GM23338 (cell line): ENCODE measurements around the gene SPG7. TPM values are rescaled to one million over a fixed set of nuclear protein-coding genes. Genes with fewer than 3 reads are reported as not detected.

Experiments used
- ATAC-seq: fragments of 200-7000 bp; cut with Tn5 transposase; 3 replicates; pipeline ENCODE4 v1.9.1; 2020
- DNase-seq: peaks from one replicate; pipeline ENCODE4 v3.0.0-alpha.2; 2015; ENCODE audit warnings: low spot score
- H2AFZ ChIP-seq: fragments of 200-600 bp; sonication (generic); 2 replicates; pipeline ENCODE4 v1.8.0; 2016; ENCODE audit warnings: antibody characterized with exemption, mild to moderate bottlenecking, moderate library complexity
- H3F3A ChIP-seq: fragments of 200-600 bp; sonication (generic); replicated peaks from 2 replicates; pipeline ENCODE4 v1.8.0; 2017; ENCODE audit warnings: antibody characterized with exemption, mixed run types, low read depth
- H3K27ac ChIP-seq: fragments of 200-600 bp; sonication (generic); 2 replicates; pipeline ENCODE4 v1.6.1; 2016; ENCODE audit warnings: low read depth
- H3K27me3 ChIP-seq: fragments of 200-600 bp; sonication (generic); 2 replicates; pipeline ENCODE4 v1.8.0; 2016; ENCODE audit warnings: mild to moderate bottlenecking, mixed run types, moderate library complexity; ENCODE audit not compliant: insufficient read depth
- H3K36me3 ChIP-seq: fragments of 200-600 bp; sonication (generic); 2 replicates; pipeline ENCODE4 v1.8.0; 2016; ENCODE audit warnings: mild to moderate bottlenecking; ENCODE audit not compliant: insufficient read depth
- H3K4me1 ChIP-seq: fragments of 200-600 bp; sonication (generic); 2 replicates; pipeline ENCODE4 v1.8.0; 2016; ENCODE audit warnings: mild to moderate bottlenecking, moderate library complexity; ENCODE audit not compliant: insufficient read depth
- H3K4me2 ChIP-seq: fragments of 200-600 bp; sonication (generic); 2 replicates; pipeline ENCODE4 v1.7.1; 2017; ENCODE audit warnings: mixed run types
- H3K4me3 ChIP-seq: fragments of 200-600 bp; sonication (generic); 2 replicates; pipeline ENCODE4 v1.6.1; 2016; ENCODE audit warnings: mixed run types
- H3K79me2 ChIP-seq: fragments of 200-600 bp; sonication (generic); replicated peaks from 2 replicates; pipeline ENCODE4 v1.8.0; 2017; ENCODE audit warnings: mild to moderate bottlenecking; ENCODE audit not compliant: insufficient read depth
- H3K9me2 ChIP-seq: fragments of 200-600 bp; sonication (generic); 2 replicates; pipeline ENCODE4 v1.8.0; 2017; ENCODE audit not compliant: insufficient read depth
- H4K20me1 ChIP-seq: fragments of 200-600 bp; sonication (generic); replicated peaks from 2 replicates; pipeline ENCODE4 v1.8.0; 2017; ENCODE audit warnings: mild to moderate bottlenecking; ENCODE audit not compliant: insufficient read depth
- H3K27ac Mint-ChIP-seq: 2 replicates; pipeline ENCODE4 v1.8.0; 2020; ENCODE audit warnings: inconsistent platforms, mild to moderate bottlenecking, moderate library complexity, mixed read lengths
- H3K27me3 Mint-ChIP-seq: 3 replicates; pipeline ENCODE4 v1.8.0; 2022; ENCODE audit warnings: low read depth, mild to moderate bottlenecking, moderate library complexity, mixed read lengths, inconsistent platforms; ENCODE audit not compliant: insufficient read depth, poor library complexity
- H3K36me3 Mint-ChIP-seq: 3 replicates; pipeline ENCODE4 v1.8.0; 2021; ENCODE audit warnings: low read depth, mild to moderate bottlenecking, inconsistent platforms, moderate library complexity, mixed read lengths
- H3K4me1 Mint-ChIP-seq: 3 replicates; pipeline ENCODE4 v1.8.0; 2020; ENCODE audit warnings: mild to moderate bottlenecking, inconsistent platforms, mixed read lengths
- H3K4me3 Mint-ChIP-seq: 3 replicates; pipeline ENCODE4 v1.8.0; 2021; ENCODE audit warnings: moderate library complexity, mild to moderate bottlenecking, inconsistent platforms, mixed read lengths
- H3K9me3 Mint-ChIP-seq: 3 replicates; pipeline ENCODE4 v1.8.0; 2020; ENCODE audit warnings: moderate library complexity, mild to moderate bottlenecking, inconsistent platforms, mixed read lengths
- CREB1 ChIP-seq: fragments of 250-450 bp; sonication (Bioruptor Pico); IDR thresholded peaks from 2 replicates; pipeline ENCODE4 v1.5.0; 2020; ENCODE audit warnings: low read depth, mild to moderate bottlenecking, moderate library complexity
- CTCF ChIP-seq, 2 experiments: fragments of 200-600 bp in 1 of 2; sonication (generic) in 1 of 2; conservative IDR thresholded peaks; 2 replicates each; pipeline versions ENCODE4 v1.5.1 to v1.6.1; 2016 to 2017; ENCODE audit warnings: antibody characterized with exemption in 2 of 2, low read depth in 2 of 2, mild to moderate bottlenecking in 2 of 2, moderate library complexity in 1 of 2
- EZH2 ChIP-seq: fragments of 200-600 bp; sonication (generic); IDR thresholded peaks from one replicate; pipeline ENCODE4 v1.8.0; 2017; ENCODE audit warnings: antibody characterized with exemption, mild to moderate bottlenecking, low read depth; ENCODE audit not compliant: unreplicated experiment
- EZH2phosphoT487 ChIP-seq: fragments of 200-600 bp; sonication (generic); IDR thresholded peaks from one replicate; pipeline ENCODE4 v1.8.1; 2018; ENCODE audit warnings: antibody characterized with exemption; ENCODE audit not compliant: unreplicated experiment
- JUNB ChIP-seq: IDR thresholded peaks from one replicate; pipeline ENCODE4 v1.6.1; 2016; ENCODE audit warnings: antibody characterized with exemption; ENCODE audit not compliant: unreplicated experiment
- NANOG ChIP-seq: IDR thresholded peaks from 2 replicates; pipeline ENCODE4 v1.6.1; 2016; ENCODE audit warnings: antibody characterized with exemption, borderline replicate concordance
- POLR2AphosphoS5 ChIP-seq: IDR thresholded peaks from 2 replicates; pipeline ENCODE4 v1.6.1; 2016; ENCODE audit warnings: antibody characterized with exemption, low read depth
- STAT1 ChIP-seq: IDR thresholded peaks from one replicate; pipeline ENCODE4 v1.6.1; 2016; ENCODE audit warnings: antibody characterized with exemption; ENCODE audit not compliant: unreplicated experiment
- ZNF114 ChIP-seq: fragments of 250-450 bp; sonication (Bioruptor Pico); IDR thresholded peaks from 2 replicates; pipeline ENCODE4 v1.5.0; 2020; ENCODE audit warnings: mild to moderate bottlenecking, moderate library complexity
- ZNF331 ChIP-seq: fragments of 250-450 bp; sonication (Bioruptor Pico); IDR thresholded peaks from 2 replicates; pipeline ENCODE4 v1.5.0; 2020; ENCODE audit warnings: low read depth, mild to moderate bottlenecking, moderate library complexity
- polyA plus RNA-seq: library from polyadenylated mRNA; unstranded; fragments of >200 nt; fragmentation: Nextera tagmentation; extraction: Ambion mirVana; gene quantifications from 2 replicates; pipeline ENCODE4 v1.2.1, GENCODE V29; 2016
- total RNA-seq: library from RNA; depleted of rRNA; stranded (reverse); fragments of >200 nt; shearing (Covaris generic); gene quantifications from 2 replicates; pipeline ENCODE4 v1.2.3, GENCODE V29; 2014
- TF ChIP-seq, protein P1 (sequence below): IDR thresholded peaks from one replicate; pipeline ENCODE4 v1.6.1; 2018; ENCODE audit warnings: antibody characterized with exemption; ENCODE audit not compliant: unreplicated experiment
- TF ChIP-seq, protein P2 (sequence below): IDR thresholded peaks from 2 replicates; pipeline ENCODE4 v1.6.1; 2016; ENCODE audit warnings: antibody characterized with exemption

Gene SPG7
- total and polyA plus RNA-seq, 2 experiments from 2014 or later = 77.1 to 267 TPM

DNA sequence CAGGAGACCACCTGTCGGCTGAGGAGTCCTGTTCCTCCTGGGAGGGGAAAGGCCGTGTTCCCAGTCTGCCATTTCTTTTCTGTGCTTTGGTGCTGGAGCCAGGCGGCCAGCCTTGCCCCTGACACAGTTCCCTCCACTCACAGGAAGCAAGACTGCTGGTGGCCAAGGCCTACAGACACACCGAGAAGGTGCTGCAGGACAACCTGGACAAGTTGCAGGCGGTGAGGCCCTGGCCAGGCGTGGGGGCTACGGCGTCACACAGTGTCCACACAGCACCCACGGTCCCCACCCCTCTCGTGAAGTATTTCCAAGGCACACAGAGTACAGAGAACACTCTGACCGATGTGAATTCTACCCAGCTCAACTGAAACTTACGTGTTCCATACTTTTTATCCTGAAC, 46.1 kb downstream of the SPG7 start:
- Histone ChIP-seq H2AFZ (no peak overlapping the region), H4K20me1 (no peaks in the 10 kb centered on the region; the same call in 1 of the 2 replicates), H3K4me1 (no peaks in the 10 kb centered on the region), H3K79me2 (no peaks in the 10 kb centered on the region), H3K4me3 (no peak overlapping the region), H3K9me2 (no peaks in the 10 kb centered on the region), H3K27me3 (no peaks in the 10 kb centered on the region), H3K36me3 (peaks cover 12% of the 10 kb centered on the region; the same call in 1 of the 2 replicates), H3F3A (peaks cover 34% of the 10 kb centered on the region), H3K4me2 (no peak overlapping the region), H3K27ac (no peak overlapping the region)
- Mint-ChIP-seq H3K4me3 (no peak overlapping the region), H3K27me3 (peaks cover 6% of the 10 kb centered on the region), H3K36me3 (peaks cover 63% of the 10 kb centered on the region), H3K4me1 (peaks cover 2% of the 10 kb centered on the region; the same call in 1 of the 3 replicates), H3K27ac (no peak overlapping the region), H3K9me3 (no peaks in the 10 kb centered on the region)
- ATAC-seq = no peak
- TF ChIP-seq NANOG (no peak), CTCF (conservative IDR thresholded peaks at IDR 0.05; ENCODE audit: low read depth in 2 of 2) (no peak), ZNF114 (CRISPR knock-in tag) (no peak), STAT1 (no peak), EZH2phosphoT487 (no peak), EZH2 (no peak), ZNF331 (CRISPR knock-in tag) (no peak), CREB1 (CRISPR knock-in tag) (no peak), POLR2AphosphoS5 (no peak)
- TF ChIP-seq, protein P1, sequence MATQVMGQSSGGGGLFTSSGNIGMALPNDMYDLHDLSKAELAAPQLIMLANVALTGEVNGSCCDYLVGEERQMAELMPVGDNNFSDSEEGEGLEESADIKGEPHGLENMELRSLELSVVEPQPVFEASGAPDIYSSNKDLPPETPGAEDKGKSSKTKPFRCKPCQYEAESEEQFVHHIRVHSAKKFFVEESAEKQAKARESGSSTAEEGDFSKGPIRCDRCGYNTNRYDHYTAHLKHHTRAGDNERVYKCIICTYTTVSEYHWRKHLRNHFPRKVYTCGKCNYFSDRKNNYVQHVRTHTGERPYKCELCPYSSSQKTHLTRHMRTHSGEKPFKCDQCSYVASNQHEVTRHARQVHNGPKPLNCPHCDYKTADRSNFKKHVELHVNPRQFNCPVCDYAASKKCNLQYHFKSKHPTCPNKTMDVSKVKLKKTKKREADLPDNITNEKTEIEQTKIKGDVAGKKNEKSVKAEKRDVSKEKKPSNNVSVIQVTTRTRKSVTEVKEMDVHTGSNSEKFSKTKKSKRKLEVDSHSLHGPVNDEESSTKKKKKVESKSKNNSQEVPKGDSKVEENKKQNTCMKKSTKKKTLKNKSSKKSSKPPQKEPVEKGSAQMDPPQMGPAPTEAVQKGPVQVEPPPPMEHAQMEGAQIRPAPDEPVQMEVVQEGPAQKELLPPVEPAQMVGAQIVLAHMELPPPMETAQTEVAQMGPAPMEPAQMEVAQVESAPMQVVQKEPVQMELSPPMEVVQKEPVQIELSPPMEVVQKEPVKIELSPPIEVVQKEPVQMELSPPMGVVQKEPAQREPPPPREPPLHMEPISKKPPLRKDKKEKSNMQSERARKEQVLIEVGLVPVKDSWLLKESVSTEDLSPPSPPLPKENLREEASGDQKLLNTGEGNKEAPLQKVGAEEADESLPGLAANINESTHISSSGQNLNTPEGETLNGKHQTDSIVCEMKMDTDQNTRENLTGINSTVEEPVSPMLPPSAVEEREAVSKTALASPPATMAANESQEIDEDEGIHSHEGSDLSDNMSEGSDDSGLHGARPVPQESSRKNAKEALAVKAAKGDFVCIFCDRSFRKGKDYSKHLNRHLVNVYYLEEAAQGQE = no peak
- no peak for DNase-seq

DNA sequence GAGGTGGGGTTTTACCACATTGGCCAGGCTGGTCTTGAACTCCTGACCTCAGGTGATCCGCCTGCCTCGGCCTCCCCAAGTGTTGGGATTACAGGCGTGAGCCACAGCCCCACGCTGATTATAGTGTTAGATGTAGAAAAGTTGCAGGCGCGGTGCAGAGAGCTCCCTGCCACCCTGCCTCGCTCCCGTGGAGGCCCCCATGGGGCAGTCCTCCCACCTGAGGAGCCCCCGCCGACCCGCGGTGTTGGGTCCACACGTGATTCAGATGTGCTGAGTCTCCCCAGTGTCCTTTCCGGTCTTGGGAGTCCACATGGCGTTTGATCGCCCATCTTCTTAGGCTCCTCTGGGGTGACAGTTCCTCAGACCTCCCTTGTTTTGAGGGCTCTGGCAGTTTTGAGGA, 47.1 kb downstream of the SPG7 start:
- ATAC-seq (no peak), DNase-seq (no peak)
- Histone ChIP-seq H3K27ac (no peak overlapping the region), H3K36me3 (0 out of 2 replicates have a peak, but pooled peaks cover 9% of the 10 kb centered on the region), H4K20me1 (no peaks in the 10 kb centered on the region; the same call in 1 of the 2 replicates), H3K27me3 (no peaks in the 10 kb centered on the region), H3F3A (peaks cover 41% of the 10 kb centered on the region), H2AFZ (no peak overlapping the region), H3K4me3 (no peak overlapping the region), H3K9me2 (no peaks in the 10 kb centered on the region), H3K4me2 (no peak overlapping the region), H3K4me1 (no peaks in the 10 kb centered on the region), H3K79me2 (no peaks in the 10 kb centered on the region)
- H3K9me3 Mint-ChIP-seq = no peaks in the 10 kb centered on the region
- H3K27me3 Mint-ChIP-seq = peaks cover 13% of the 10 kb centered on the region
- H3K36me3 Mint-ChIP-seq = peaks cover 60% of the 10 kb centered on the region
- H3K4me1 Mint-ChIP-seq = peaks cover 6% of the 10 kb centered on the region; the same call in 2 of the 3 replicates
- H3K27ac Mint-ChIP-seq = no peak overlapping the region
- no peak overlapping the region for H3K4me3 Mint-ChIP-seq
- no peak for TF ChIP-seq JUNB
- no peak for TF ChIP-seq EZH2
- TF ChIP-seq POLR2AphosphoS5 = no peak
- no peak for TF ChIP-seq CREB1 (CRISPR knock-in tag)
- TF ChIP-seq, protein P1 = no peak
- TF ChIP-seq, protein P2, sequence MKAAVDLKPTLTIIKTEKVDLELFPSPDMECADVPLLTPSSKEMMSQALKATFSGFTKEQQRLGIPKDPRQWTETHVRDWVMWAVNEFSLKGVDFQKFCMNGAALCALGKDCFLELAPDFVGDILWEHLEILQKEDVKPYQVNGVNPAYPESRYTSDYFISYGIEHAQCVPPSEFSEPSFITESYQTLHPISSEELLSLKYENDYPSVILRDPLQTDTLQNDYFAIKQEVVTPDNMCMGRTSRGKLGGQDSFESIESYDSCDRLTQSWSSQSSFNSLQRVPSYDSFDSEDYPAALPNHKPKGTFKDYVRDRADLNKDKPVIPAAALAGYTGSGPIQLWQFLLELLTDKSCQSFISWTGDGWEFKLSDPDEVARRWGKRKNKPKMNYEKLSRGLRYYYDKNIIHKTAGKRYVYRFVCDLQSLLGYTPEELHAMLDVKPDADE = no peak
- TF ChIP-seq EZH2phosphoT487 = no peak
- TF ChIP-seq CTCF (conservative IDR thresholded peaks at IDR 0.05; ENCODE audit: low read depth in 2 of 2) = no peak
- TF ChIP-seq STAT1 = no peak
